Measurements from ENCODE around the gene SNX9. TPM values are rescaled to one million over a fixed set of nuclear protein-coding genes. Genes with fewer than 3 reads are reported as not detected.
"Not testable (repeated sequence)": the region's sequence is repeated elsewhere in the genome, so short reads cannot be mapped to it uniquely, and the experiment has no call there.

SNX9 gene
- total and polyA plus RNA-seq, 9 donors = 20.2 to 36.9 (median 27.1) TPM

DNA sequence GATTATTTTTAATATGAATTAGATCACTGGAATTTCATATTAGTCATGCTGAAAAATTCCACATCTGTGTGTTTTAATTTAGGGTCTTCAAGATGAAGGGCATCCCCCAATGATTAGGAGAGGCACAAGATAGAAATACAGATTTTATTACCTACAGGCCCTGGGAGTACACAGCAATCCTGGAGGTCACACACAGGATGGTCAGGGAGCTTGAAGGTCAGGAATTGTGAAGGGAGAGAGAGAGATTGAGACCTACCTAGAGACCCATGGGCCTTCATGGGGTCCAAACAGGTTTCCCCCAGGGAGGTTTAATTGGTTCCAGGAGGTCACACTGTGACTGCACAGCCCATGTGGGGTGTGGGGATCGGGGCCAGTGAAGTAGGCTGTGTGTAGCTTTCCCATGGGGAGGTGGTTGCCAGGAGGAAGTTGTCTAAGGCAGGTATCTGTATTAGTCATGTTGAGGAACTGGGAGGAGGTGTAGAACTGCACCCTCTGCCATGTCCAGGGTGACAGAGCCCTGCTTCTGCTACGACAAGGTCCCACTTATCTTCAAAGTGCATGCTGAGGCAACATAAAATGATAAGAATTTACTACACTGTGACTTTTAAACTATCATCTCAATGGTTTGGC, 18.3 kb downstream of the SNX9 start:
- peaks cover 3% of the 10 kb centered on the region for H3K4me1 ChIP-seq (ENCODE audit: control insufficient read depth, insufficient read depth, low read length)

DNA sequence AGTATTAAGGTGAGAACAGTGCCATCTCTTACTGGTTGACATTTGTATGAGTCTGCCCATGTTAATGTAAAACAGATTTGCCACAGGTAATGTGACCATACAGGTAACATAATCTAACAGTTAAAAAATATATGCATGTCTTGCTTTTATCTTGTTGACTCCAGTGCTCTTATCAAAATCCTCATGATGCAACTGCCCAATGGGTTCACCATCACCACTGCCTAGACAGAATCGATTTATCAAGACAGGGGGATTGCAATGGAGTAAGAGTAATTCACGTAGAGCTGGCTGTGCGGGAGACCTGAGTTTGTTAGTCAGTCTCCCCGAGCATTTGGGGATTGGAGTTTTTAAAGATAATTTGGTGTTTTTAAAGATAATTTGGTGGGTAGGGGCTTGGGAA, 19.2 kb downstream of the SNX9 start:
- H3K27ac ChIP-seq (ENCODE audit: low read length) = no peak overlapping the region
- H3K4me3 ChIP-seq (ENCODE audit: low read length) = no peak overlapping the region
- no peaks in the 10 kb centered on the region for H3K27me3 ChIP-seq (ENCODE audit: control insufficient read depth, insufficient read depth, low read length)
- H3K36me3 ChIP-seq (ENCODE audit: control insufficient read depth, insufficient read depth, low read length) = no peaks in the 10 kb centered on the region
- DNase-seq = no peak
- no peaks in the 10 kb centered on the region for H3K9me3 ChIP-seq (replicated peaks; ENCODE audit: control insufficient read depth, low read depth, low read length)
- peaks cover 3% of the 10 kb centered on the region for H3K4me1 ChIP-seq (ENCODE audit: control insufficient read depth, insufficient read depth, low read length)
- WGBS (ENCODE audit: insufficient coverage) = 96% methylated on average over 3 of the region's 4 CpGs

More for the DNA sequence above, 18.3 kb downstream of the SNX9 start:
- H3K27me3 ChIP-seq (ENCODE audit: control insufficient read depth, insufficient read depth, low read length) = no peaks in the 10 kb centered on the region
- H3K4me3 ChIP-seq (ENCODE audit: low read length) = no peak overlapping the region
- WGBS (ENCODE audit: insufficient coverage) = 75% methylated on average over 1 of the region's 2 CpGs
- no peaks in the 10 kb centered on the region for H3K36me3 ChIP-seq (ENCODE audit: control insufficient read depth, insufficient read depth, low read length)
- no peak overlapping the region for H3K27ac ChIP-seq (ENCODE audit: low read length)
- DNase-seq = no peak
- no peaks in the 10 kb centered on the region for H3K9me3 ChIP-seq (replicated peaks; ENCODE audit: control insufficient read depth, low read depth, low read length)

DNA sequence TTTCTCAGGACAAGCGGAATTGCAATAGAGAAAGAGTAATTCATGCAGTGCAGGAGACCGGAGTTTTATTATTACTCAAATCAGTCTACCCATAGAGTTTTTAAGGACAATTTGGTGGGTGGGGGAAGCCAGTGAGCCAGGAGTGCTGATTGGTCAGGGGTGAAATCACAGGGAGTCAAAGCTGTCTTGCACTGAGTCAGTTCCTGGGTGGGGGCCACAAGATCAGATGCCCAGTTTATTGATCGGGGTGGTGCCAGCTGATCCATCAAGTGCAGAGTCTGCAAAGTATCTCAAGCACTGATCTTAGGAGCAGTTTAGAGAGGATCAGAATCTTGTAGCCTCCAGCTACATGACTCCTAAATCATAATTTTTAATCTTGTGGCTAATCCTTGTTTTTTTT, 21.1 kb downstream of the SNX9 start:
- 100% methylated on average over 1 of the region's 3 CpGs for WGBS (ENCODE audit: insufficient coverage)
- H3K27ac ChIP-seq (ENCODE audit: low read length); H3K27me3 ChIP-seq (ENCODE audit: control insufficient read depth, insufficient read depth, low read length); H3K4me3 ChIP-seq (ENCODE audit: low read length); H3K9me3 ChIP-seq (replicated peaks; ENCODE audit: control insufficient read depth, low read depth, low read length); DNase-seq; H3K36me3 ChIP-seq (ENCODE audit: control insufficient read depth, insufficient read depth, low read length): not testable (repeated sequence)
- peaks cover 11% of the 10 kb centered on the region for H3K4me1 ChIP-seq (ENCODE audit: control insufficient read depth, insufficient read depth, low read length)

DNA sequence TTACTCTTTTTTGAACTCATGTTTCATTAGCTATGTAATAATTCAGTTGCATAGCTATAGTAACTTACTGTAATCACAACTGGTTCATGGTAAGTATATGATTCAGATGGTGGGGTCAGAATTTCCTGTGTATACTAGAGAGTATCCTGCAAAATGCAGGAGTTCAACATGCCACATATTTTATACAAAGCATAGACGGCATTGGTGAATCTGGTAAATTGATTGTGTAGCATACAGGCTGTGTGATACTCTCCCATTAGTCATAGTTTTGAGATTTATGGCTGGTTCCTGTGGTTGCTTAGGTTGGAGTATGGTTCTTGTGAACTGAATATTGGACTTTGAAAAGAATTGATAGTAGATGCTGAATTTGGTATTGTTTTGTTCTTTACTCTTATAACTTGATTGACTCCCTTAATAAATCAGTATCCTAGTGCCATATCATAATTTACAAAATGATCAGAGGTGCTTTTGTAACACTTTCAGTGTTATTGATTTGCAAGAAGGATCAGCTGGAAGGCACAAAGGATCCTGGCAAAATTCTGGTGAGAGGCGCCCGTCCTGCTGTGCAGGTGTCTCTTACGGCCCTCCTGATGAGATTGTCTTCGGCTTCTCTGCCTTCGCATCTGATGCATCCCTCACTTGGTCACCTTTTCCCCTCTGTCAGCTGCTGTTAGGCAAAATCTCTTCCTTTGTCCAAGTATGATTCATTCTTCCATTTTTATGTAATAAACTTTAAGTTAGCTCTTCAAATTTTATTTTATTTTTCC, 22.6 kb downstream of the SNX9 start:
- Histone ChIP-seq H3K27ac (ENCODE audit: low read length) (peak overlapping the region; percentile 42), H3K4me1 (ENCODE audit: control insufficient read depth, insufficient read depth, low read length) (peaks cover 11% of the 10 kb centered on the region), H3K36me3 (ENCODE audit: control insufficient read depth, insufficient read depth, low read length) (no peaks in the 10 kb centered on the region), H3K4me3 (ENCODE audit: low read length) (no peak overlapping the region), H3K9me3 (replicated peaks; ENCODE audit: control insufficient read depth, low read depth, low read length) (no peaks in the 10 kb centered on the region), H3K27me3 (ENCODE audit: control insufficient read depth, insufficient read depth, low read length) (no peaks in the 10 kb centered on the region)
- no peak for DNase-seq
- 94% methylated on average over 3 of the region's 6 CpGs for WGBS (ENCODE audit: insufficient coverage)

DNA sequence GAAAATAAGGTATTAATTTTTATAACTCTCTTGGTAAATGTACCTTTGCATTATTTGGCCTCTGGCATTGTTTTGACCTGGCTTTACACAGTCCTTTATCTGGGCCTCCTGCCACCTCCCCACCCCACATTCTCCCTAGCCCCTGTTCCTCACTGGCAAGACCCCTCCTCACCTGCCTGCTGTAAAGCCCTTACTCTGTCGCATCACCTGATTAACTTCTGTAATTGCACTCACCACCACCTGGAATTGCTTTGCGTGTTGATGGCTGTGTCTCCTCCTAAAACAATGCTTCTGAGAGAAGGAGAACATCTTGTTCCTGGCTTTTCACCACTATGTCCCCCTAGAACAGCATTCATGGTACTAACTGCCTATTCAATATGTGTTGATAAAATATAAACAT, 24.8 kb downstream of the SNX9 start:
- peaks cover 2% of the 10 kb centered on the region for H3K36me3 ChIP-seq (ENCODE audit: control insufficient read depth, insufficient read depth, low read length)
- H3K4me3 ChIP-seq (ENCODE audit: low read length) = no peak overlapping the region
- H3K4me1 ChIP-seq (ENCODE audit: control insufficient read depth, insufficient read depth, low read length) = peaks cover 11% of the 10 kb centered on the region
- DNase-seq = no peak
- no peak overlapping the region for H3K27ac ChIP-seq (ENCODE audit: low read length)
- no peaks in the 10 kb centered on the region for H3K27me3 ChIP-seq (ENCODE audit: control insufficient read depth, insufficient read depth, low read length)
- 40% methylated on average over 1 of the region's 2 CpGs for WGBS (ENCODE audit: insufficient coverage)
- H3K9me3 ChIP-seq (replicated peaks; ENCODE audit: control insufficient read depth, low read depth, low read length) = peaks cover 8% of the 10 kb centered on the region

DNA sequence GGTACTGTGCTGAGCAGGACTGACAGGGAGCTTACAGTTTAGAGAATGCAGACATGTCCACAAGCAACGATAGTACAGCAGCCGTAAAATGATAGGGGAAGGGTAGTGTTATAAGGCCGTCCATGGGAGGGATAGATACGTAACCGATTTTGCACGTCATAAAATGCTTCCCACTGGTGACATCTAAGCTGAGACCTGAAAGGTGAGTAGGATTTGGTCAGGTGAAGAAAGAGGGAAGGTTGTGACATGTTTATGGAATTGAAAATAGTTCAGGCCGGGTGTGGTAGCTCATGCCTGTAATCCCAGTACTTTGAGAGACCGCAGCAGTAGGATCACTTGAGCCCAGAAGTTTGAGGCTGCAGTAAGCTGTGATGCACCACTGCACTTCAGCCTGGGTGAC, 25.6 kb downstream of the SNX9 start:
- 57% methylated on average over 8 of the region's 8 CpGs for WGBS (ENCODE audit: insufficient coverage)
- Histone ChIP-seq H3K9me3 (replicated peaks; ENCODE audit: control insufficient read depth, low read depth, low read length) (peaks cover 16% of the 10 kb centered on the region), H3K36me3 (ENCODE audit: control insufficient read depth, insufficient read depth, low read length) (peaks cover 2% of the 10 kb centered on the region), H3K27ac (ENCODE audit: low read length) (no peak overlapping the region), H3K4me3 (ENCODE audit: low read length) (no peak overlapping the region), H3K27me3 (ENCODE audit: control insufficient read depth, insufficient read depth, low read length) (no peaks in the 10 kb centered on the region), H3K4me1 (ENCODE audit: control insufficient read depth, insufficient read depth, low read length) (peaks cover 11% of the 10 kb centered on the region)
- DNase-seq = no peak

DNA sequence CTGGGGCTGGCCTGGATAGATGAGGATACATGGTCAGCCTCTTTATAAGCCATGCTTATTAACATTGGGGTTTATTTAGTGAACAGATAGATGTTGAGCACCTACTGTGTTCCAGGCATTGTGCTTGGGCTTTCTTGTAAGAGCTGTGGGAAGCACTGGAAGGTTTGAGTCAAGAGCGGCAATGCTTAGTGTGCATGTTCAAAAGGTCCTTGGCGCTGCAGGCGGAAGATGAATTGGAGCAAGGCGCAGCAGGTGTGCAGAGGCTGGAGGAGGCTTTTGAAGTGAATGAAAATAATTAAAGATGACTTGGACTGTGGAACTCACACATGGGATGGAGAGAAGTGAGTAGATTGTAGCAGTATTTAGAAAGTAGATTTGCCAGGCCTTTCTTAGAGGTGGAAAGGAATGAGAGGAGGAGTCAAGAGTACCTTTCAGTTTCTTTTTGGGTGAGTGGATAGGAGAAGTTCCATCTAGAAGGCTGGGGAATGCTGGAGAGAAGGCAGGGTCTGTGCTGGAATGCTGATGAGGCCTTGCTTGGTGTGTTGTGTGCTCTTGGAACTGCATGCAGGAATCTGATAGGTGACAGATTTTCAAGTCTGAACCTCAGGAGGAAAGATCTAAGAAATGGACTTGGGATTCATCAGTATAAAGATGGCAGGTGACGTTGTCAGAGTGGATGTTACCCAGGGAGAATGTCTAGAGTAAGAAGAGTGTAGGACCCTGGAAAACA, 26.4 kb downstream of the SNX9 start:
- no peak overlapping the region for H3K4me3 ChIP-seq (ENCODE audit: low read length)
- no peaks in the 10 kb centered on the region for H3K27me3 ChIP-seq (ENCODE audit: control insufficient read depth, insufficient read depth, low read length)
- WGBS (ENCODE audit: insufficient coverage) = 95% methylated on average over 5 of the region's 5 CpGs
- peaks cover 19% of the 10 kb centered on the region for H3K9me3 ChIP-seq (replicated peaks; ENCODE audit: control insufficient read depth, low read depth, low read length)
- peaks cover 11% of the 10 kb centered on the region for H3K4me1 ChIP-seq (ENCODE audit: control insufficient read depth, insufficient read depth, low read length)
- no peak for DNase-seq
- H3K36me3 ChIP-seq (ENCODE audit: control insufficient read depth, insufficient read depth, low read length) = peaks cover 2% of the 10 kb centered on the region
- H3K27ac ChIP-seq (ENCODE audit: low read length) = no peak overlapping the region

DNA sequence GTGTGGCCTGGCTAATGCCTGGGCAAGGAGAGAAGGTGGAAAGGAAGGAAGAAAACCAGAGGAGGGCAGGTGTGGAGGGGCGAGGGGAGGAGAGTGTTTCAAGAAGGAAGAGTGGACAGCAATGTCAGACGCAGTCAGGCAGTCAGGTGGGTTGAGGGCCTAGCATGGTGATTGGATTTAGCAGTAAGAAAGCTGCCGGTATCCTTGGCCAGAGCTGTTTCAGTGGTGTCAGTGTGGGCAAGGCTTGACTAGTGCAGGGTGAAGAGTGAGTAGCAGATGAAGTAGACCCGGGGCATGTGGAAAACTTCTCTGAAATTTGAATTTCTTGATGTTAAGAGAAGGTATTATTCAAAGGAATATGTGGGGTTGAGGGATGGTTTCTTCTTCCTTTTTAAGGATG, 27.0 kb downstream of the SNX9 start:
- peaks cover 2% of the 10 kb centered on the region for H3K36me3 ChIP-seq (ENCODE audit: control insufficient read depth, insufficient read depth, low read length)
- H3K27ac ChIP-seq (ENCODE audit: low read length) = no peak overlapping the region
- H3K4me3 ChIP-seq (ENCODE audit: low read length) = no peak overlapping the region
- peaks cover 19% of the 10 kb centered on the region for H3K9me3 ChIP-seq (replicated peaks; ENCODE audit: control insufficient read depth, low read depth, low read length)
- H3K4me1 ChIP-seq (ENCODE audit: control insufficient read depth, insufficient read depth, low read length) = peaks cover 11% of the 10 kb centered on the region
- H3K27me3 ChIP-seq (ENCODE audit: control insufficient read depth, insufficient read depth, low read length) = no peaks in the 10 kb centered on the region
- WGBS (ENCODE audit: insufficient coverage) = 80% methylated on average over 4 of the region's 4 CpGs
- DNase-seq = no peak

DNA sequence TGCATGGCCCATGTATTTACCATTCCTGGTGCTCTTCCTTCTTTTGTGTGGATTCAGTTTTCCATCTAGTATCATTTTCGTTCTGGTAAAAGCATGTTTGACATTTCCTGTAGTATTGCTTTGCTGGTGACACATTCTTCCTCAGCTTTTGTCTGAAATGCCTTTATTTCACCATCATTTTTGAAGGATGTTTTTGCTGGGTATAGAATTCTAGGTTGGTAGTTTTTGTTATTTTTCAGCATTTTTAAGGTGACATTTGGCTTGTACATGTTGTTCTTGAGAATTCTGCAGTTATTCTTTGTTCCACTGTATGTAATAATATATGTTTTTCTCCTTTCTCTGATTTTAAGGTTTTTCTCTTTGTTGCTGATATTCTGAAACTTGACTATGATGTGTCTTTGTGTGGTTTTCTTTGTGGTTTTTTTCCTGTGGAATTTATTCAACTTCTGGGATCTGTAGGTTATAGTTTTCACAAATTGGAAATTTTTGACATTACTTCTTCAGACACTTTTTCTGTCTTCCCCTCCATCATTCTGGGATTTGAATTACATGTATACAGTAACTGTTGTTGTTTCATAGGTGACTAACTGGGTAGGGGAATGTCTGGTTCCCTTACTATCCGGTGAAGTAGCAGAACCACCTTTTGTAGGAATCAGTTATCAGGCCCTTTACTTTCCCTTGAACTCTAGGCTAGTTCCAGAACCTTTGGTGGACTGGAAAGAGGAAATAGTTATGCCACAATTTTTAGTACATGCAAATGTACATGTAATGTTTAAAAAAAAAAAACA, 30.2 kb downstream of the SNX9 start:
- no peak overlapping the region for H3K4me3 ChIP-seq (ENCODE audit: low read length)
- WGBS (ENCODE audit: insufficient coverage) = no CpG with 5 or more reads among the region's 2 CpGs
- no peaks in the 10 kb centered on the region for H3K27me3 ChIP-seq (ENCODE audit: control insufficient read depth, insufficient read depth, low read length)
- peaks cover 5% of the 10 kb centered on the region for H3K4me1 ChIP-seq (ENCODE audit: control insufficient read depth, insufficient read depth, low read length)
- H3K27ac ChIP-seq (ENCODE audit: low read length) = no peak overlapping the region
- DNase-seq = no peak
- H3K9me3 ChIP-seq (replicated peaks; ENCODE audit: control insufficient read depth, low read depth, low read length) = peaks cover 19% of the 10 kb centered on the region
- peaks cover 2% of the 10 kb centered on the region for H3K36me3 ChIP-seq (ENCODE audit: control insufficient read depth, insufficient read depth, low read length)
